Activated T-cell treated with anti-CD3 and anti-CD28 coated beads for 24 hours (primary cell): ENCODE data around the gene ABCA2.

Source experiments
- DNase-seq: peaks from one replicate; pipeline ENCODE4 v3.0.0-alpha.2; 2020; ENCODE audit warnings: low read depth

Gene ABCA2, protein sequence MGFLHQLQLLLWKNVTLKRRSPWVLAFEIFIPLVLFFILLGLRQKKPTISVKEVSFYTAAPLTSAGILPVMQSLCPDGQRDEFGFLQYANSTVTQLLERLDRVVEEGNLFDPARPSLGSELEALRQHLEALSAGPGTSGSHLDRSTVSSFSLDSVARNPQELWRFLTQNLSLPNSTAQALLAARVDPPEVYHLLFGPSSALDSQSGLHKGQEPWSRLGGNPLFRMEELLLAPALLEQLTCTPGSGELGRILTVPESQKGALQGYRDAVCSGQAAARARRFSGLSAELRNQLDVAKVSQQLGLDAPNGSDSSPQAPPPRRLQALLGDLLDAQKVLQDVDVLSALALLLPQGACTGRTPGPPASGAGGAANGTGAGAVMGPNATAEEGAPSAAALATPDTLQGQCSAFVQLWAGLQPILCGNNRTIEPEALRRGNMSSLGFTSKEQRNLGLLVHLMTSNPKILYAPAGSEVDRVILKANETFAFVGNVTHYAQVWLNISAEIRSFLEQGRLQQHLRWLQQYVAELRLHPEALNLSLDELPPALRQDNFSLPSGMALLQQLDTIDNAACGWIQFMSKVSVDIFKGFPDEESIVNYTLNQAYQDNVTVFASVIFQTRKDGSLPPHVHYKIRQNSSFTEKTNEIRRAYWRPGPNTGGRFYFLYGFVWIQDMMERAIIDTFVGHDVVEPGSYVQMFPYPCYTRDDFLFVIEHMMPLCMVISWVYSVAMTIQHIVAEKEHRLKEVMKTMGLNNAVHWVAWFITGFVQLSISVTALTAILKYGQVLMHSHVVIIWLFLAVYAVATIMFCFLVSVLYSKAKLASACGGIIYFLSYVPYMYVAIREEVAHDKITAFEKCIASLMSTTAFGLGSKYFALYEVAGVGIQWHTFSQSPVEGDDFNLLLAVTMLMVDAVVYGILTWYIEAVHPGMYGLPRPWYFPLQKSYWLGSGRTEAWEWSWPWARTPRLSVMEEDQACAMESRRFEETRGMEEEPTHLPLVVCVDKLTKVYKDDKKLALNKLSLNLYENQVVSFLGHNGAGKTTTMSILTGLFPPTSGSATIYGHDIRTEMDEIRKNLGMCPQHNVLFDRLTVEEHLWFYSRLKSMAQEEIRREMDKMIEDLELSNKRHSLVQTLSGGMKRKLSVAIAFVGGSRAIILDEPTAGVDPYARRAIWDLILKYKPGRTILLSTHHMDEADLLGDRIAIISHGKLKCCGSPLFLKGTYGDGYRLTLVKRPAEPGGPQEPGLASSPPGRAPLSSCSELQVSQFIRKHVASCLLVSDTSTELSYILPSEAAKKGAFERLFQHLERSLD (N-terminal part only)

DNA sequence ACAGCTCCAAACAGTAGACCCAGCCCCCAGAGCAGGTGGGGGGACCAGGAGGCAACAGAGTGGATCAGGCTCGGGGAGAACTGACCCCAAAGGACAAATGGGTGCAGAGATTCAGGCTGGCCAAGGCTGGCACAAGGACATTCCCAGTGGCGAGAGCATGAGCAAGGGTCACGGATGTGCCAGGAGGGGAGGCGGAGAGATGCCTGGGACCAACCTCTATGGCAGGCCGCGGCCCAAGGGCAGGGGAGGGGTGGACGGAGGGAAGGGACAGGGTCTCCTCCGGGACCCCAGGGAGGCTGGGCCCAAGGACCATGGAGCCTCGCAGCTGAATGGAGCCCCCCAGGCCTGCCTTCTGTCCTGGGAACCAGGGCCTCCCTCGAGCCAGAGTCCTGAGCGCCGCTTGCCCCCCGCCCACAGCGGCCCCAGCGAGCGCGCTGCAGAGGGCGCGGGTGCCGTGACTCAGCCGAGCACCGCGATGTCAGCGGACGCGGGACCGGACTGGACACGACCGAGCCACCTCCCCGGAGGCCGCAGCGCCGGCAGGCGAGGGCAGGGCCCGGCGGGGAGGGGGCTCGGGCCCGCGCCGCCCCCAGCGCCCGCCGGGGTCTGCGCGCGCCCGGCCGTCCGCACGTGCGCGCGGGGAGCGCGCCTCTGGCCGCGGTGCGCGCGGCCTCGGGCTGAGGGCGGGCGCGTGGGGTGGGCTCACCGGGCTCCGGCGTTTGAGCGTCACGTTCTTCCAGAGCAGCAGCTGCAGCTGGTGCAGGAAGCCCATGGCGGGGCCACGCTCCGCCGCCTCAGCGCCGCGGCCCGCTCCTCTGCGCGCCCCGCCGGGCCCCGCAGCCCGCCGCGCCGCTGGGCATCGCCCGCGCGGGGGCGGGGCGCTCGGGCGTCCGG, at the start of gene ABCA2:
TSS of gene ABCA2 (minus strand) at position 869 of the 894 bp plus-strand sequence. CDS start at position 772, 97 bp downstream.
- DNase-seq, result no peak

DNA sequence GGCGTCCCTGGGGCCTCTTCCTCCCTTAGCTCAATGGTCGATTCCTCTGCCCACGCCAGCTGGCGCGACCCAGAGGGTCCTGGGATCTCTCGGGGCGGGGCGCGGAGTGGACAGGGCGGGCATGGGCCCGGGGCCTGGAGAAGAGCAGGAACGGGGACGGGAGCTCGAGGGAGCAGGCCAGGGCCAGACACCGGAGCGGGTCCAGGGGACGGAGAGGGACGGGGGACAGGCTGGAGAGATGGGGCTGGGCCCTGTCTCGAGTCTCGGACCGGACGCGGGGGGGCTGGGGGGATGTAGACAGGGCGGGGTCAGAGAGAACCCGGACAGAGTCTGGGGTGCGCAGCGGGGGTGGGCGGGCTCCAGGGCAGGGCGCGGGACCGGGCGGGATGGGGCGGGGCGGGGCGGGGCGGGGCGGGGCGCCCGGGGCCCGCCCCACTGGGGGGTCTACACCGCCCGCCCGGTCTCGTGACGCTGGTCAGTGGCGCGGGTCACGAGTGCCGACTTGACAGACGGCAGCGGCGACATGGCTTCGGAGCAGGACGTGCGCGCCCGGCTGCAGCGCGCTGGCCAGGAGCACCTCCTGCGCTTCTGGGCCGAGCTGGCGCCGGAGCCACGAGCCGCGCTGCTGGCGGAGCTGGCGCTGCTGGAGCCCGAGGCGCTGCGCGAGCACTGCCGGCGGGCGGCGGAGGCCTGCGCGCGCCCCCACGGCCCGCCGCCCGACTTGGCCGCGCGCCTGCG, 49.1 kb upstream of the ABCA2 start, which contains the start of gene UAP1L1:
TSS of gene UAP1L1 (plus strand) at position 508 of the 738 bp plus-strand sequence. CDS start at position 524, 16 bp downstream.
- no peak for DNase-seq

DNA sequence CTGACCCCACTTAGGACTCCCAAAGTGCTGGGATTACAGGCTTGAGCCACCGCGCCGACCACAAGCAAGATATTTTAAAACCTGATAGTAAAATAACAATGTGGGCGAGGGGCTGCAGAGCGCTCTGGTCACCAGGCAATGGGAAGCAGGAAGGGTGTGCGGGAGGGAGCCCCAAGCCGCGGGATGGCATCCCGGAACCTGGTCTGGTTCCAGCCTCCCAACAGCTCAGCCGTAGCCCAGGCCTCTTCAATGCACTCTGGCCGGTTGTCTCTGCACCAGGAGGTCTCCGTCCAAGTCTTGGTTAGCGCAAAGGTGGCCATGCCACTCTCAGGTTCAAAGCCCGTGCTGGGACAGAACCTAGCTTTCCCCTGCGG, 48.6 kb upstream of the ABCA2 start:
- DNase-seq, result no peak

DNA sequence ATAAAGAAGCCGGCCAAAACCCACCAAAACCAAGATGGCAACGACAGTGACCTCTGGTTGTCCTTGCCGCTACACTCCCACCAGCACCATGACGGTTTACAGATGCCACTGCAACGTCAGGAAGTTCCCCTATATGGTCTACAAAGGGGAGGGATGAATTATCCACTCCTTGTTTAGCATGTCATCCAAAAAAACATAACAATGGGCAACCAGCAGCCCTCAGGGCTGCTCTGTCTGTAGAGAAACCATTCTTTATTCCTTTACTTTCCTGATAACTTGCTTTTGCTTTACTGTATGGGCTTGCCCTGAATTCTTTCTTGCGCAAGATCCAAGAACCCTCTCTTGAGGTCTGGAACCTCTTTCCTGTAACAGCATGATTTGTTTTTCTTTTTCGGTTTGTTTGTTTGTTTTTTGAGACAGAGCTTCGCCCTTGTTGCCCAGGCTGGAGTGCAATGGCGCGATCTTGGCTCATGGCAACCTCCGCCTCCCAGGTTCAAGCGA, 47.3 kb upstream of the ABCA2 start:
- no peak for DNase-seq

DNA sequence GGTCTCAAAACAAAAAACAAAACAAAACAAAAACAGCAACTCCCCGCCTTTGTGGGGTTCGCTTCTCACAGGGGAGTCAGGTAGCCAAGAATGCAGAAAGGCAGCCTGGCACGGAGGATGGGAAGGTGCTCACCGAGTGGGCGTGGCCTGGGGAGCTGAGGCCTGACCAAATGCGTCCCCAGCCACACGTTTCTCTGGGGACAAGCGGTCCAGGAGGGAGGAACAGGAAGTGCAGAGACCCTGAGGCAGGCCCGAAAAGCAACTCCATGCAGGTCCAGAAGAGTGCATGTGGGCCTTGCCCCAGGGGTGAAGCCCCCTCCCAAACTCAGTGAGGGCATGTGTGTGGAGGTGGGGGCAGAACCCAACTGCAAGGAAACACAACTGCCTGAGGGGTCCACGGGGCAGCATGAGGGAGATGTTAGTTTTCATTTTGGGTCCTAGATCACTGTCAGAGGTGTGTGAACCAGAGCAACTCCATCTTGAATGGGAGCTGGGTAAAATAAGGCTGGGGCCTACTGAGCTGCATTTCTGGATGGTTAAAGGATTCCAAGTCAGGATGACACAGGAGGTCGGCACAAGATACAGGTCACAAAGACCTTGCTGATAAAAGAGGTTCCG, 46.7 kb upstream of the ABCA2 start:
- no peak for DNase-seq

DNA sequence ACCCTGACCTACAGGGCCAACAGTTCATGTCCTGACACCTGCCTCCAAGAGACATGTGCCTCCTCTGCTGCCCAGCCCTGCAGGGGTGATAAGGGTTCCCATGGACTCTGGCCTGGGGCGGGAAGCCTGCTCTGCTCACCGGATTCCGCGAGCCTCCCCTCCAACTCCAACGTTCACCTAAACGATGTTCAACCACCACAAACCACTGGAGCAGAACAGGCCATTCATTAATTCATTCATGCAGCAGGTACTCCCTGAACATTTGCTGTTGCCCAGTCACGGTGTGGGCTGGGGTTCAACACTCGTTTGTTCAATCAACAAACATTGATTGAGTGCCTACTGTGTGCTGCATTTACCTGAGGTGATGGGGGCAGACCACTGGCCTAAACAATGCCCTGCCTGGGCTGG, 46.0 kb upstream of the ABCA2 start:
- DNase-seq, result no peak

DNA sequence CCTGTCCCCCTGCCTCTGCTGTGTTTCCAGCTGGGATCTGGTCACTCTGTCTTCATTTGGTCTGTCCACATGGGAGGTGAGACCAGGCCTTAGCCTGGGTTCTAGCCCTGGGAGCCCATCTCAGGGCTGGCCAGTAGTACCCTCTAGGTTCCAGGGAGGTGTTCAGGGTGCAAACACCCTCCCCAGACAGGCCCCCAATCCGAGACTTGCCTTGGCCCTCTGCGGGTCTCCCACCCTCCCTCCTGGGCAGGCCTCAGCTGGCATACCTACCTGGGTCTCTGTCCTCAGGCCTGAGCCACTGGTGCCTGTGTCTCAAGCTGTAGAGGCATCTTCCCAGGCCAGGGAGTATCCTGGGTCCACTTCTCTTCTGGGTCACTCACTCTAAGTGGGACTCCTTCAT, 43.2 kb upstream of the ABCA2 start:
- DNase-seq, result no peak

DNA sequence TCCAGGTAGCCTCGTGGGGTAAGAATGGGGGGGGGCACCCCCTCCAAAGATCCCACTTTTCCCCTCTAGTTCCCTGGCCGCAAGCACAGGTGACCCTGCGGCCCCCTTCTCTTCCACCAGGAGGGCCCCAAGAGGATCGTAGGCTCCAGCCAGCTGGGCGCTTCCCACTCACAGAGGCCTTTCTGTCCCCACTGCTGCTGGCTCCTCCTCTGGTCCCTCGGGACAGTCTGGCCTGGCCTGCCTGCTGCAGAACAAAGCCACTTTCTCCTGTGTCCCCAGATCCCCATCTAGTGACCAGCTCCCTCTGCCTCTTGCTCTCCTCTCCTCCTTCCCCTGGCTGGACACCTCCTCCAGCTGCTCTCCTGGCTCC, 42.9 kb upstream of the ABCA2 start:
- no peak for DNase-seq

DNA sequence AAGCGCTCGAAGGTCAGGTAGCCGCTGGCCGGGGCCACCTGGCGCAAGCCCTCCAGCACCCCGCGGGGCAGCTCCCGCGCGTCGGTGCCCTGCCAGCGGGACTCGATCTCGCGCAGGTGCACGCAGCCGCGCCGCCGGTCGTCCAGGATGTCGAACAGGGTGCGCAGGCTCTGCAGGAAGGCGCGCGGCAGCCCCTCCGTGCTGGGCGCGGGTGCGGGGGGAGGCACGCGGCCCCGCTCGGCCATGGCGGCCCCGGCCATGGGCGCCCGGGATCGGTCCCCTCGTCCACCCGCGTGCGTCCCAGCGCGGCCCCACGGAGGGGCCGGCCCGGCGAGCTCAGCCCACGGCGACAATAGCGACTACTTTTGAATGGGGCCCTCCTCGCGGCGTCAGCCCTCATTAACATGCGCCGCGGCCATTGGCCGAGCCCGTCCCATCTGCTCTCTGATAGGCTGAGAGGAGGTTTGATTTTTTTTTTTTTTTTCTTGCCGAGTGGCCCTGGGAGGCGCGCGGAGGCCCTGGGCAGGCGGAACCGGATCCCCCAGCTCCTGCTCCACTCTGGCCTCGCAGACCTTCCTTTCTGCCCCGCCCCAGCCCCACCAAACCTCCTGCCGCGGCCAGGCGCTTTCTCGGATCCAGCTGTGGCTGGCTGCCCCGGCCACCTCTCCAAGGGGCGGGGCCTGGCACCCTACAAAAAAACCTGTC, 42.3 kb upstream of the ABCA2 start, which contains the start of gene SAPCD2:
TSS of gene SAPCD2 (minus strand) at position 357 of the 705 bp plus-strand sequence. CDS start at position 260, 97 bp downstream.
- peak; percentile 76 for DNase-seq

DNA sequence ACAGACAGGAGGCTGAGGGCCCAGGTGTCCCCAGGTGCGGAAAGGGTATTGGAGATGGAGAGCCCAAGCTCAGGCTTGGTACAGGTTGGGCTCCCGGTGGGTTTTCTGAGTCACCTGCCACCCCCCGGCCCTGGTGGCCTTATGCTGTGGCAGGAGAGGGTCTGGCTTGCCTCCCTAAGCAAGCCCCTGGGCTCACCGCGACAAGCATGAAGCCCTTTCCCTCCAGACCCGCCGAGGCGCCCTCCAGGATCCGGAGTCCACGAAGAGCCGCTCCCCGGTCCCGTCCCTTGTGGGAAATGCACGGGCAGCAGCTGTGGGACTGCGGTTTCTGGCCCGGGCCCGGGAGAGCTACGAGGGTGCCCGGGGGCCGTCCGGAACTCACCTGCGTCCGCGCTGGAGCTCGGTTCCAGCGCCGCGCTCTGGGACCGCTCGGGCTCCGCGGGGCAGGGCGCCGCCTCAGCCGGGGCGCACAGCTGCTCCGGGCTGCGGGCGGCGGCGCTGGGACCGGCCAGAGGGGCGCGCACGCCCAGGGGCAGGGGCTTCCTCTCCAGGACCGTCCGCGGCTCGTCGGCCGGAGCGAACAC, 41.6 kb upstream of the ABCA2 start:
- no peak for DNase-seq

DNA sequence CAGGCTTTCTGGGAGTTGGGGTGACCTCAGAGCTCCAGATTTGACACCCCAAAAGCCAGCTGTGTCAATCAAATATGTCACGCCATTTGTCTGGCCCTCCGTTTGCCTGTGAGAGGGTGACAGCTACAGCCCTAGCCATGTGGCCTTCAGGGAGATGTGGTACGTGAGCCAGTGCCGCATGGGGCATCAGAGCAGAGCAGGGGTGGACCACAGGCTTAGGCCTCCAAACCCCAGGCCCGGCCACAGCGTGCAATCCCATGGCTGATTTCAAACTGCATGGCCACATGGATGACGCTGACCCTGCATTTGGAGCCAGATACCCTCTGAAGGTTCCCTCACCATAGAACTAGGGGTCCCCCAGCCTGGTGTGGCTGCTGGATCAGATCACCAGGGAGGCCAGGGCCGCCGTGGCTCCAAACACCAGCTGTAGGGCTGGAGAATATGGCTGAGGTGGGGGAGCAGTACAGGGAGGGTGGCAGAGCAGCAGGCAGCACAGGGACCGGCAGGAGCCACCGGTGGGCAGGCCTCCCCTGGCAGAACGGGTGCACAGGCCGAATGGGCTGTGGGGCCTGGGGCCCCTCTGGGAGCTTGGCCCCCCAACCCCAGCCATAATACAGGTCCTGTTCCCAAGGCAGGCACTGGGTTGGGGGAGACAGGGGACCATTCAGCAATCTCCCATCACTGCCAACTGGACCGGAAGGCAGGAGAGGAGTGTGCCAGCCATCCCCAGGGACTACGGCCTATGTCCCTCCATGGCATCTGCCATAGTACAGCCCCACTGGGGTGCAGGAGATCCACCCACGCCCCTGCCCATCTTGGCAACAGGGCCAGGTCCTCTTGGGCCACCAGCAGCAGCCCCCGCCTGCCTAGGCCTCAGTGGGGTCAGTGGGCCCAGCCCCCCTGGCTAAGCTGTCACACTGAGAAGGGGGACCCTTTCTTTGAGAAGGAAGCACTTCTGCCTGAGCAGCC, 40.8 kb upstream of the ABCA2 start:
- no peak for DNase-seq

DNA sequence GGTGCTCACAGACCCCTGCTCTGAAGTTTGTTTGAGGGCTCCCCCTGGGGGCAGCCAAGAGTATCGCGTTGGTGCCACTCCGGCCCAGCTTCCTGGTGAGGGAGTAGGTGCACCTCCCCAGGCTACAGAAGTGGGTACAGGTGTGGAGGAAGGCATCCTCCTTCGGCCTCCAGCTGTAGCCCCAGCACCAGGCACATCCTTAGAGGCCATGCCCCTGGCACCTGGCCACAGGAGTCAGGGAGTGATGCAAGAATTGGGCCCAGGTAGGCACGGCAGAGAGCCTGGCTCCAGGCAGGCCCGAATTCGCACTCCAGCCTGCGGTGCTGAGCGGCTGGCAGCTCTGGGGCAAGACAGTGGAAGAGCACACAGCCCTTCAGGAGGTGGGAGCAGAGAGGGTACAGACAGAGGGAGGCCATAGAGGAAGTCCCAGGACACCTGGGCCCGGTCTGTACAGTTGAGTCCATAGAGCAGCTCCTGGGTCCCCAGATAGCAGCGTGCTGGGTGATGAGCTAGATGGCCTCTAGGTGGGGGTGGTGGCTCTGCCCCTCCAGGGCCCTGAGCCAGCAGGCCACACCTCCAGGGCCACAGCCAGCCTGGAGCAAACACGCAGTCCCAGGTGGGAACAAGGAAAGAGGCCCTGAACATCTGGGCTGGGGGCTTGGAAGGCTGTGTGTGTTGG, 40.0 kb upstream of the ABCA2 start:
- DNase-seq, result peak; percentile 78

DNA sequence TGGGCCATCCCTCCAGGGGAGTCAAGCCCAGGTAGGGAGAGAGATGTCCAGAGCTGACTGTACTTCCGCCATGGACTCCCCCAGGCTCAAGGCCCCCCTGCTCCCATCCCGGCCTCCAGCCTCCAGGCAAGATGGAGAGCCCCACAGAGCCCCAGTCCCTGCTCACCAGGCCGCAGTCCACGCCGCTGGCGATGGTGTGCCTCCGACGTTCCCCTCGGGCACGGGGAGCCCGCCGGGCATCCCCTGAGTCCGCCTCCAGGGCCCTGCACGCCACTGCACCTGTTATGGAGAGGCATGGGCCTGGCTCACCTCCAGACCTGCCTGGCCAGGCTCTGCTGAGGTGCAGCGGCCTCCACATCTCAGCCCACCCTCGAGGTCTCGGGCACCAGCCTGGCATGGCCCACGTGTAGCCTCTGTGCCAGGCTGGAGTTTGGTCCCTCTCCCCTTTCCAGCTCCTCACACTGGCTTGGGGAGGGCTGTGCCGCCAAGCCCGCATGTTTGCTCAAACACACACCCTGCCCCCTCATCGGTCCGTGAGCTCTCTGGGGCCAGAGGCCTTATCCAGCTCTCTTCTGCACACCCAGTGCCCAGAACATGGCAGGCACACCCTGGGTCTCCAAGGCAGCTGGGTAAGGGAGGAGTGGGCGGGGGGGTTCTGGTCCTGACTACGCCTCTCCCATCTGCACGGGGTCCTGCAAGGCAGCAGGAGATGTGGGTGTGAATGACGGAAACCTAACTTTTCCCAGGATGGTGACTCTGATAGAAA, 38.2 kb upstream of the ABCA2 start:
- no peak for DNase-seq

DNA sequence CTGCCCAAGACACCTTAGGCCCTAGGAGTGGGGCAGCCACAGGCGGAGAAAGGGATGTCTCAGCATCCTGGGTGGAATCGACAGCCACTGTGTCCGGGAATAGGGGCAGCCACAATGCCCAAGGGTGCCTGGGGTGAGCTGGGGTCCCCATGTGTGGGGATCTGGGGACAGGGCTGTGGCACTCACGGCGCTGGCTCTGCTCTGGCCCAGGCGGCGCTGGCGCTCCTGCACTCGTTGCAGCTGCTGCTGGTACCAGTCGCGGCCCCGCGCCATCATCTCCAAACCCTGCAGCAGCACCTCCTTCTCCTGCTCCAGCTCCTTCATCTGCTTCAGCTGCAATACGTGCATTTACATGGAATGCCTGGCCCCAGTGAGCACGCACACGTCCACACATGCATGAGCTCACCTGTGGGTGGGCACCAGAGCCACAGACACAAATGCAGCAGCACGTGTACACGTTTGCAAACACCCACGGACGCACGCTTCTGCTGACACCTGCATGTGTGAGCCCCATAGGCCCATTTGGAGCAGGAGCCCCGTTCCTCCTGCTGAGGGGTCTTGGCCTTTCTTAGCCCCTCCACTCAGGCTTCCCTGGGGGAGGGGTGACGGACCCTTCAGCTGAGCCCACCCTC, 37.4 kb upstream of the ABCA2 start:
- DNase-seq, result no peak

DNA sequence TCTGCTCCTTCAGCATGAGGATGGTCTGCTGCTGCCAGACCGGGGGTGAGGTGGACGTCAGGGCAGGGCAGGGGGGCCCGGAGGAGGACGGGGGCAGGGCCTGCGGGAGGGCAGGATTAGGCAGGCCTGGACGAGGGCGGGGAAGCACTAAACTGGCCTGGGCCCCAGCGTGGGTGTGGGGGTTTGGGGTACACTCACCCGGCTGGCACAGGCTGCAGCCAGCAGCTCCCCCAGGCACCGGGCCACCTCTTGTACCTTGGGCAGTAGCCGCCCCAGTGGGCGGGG, 36.8 kb upstream of the ABCA2 start:
- no peak for DNase-seq
